Skeletal muscle tissue (tissue), 4 donors: ENCODE measurements around the gene ZNF549. TPM values are rescaled to one million over a fixed set of nuclear protein-coding genes. Genes with fewer than 3 reads are reported as not detected.
A peak's percentile ranks its signal among the peaks of the same experiment; 100 is the strongest.
"Not testable (repeated sequence)": the region's sequence is repeated elsewhere in the genome, so short reads cannot be mapped to it uniquely, and the experiment has no call there.

Experiments
- H3K27ac ChIP-seq: one replicate; pipeline ENCODE4 v1.7.0; 2013; ENCODE audit warnings: mild to moderate bottlenecking, low read depth, low read length, inconsistent platforms
- H3K27me3 ChIP-seq, 3 donors: one replicate each; pipeline ENCODE4 v1.7.0; 2013; ENCODE audit warnings: low read length in 3 of 3; ENCODE audit not compliant: control insufficient read depth in 3 of 3, insufficient read depth in 3 of 3
- H3K36me3 ChIP-seq, 3 donors: one replicate each; pipeline ENCODE4 v1.7.0; 2013; ENCODE audit warnings: low read length in 3 of 3; ENCODE audit not compliant: control insufficient read depth in 3 of 3, insufficient read depth in 3 of 3
- H3K4me1 ChIP-seq, 3 donors: one replicate each; pipeline ENCODE4 v1.7.0; 2013; ENCODE audit warnings: low read length in 3 of 3, mild to moderate bottlenecking in 3 of 3; ENCODE audit not compliant: control insufficient read depth in 3 of 3, insufficient read depth in 3 of 3
- H3K4me3 ChIP-seq, 3 donors: one replicate each; pipeline ENCODE4 v1.7.0; 2013; ENCODE audit warnings: low read length in 3 of 3
- H3K9ac ChIP-seq, 3 donors: one replicate each; pipeline ENCODE4 v1.7.0; 2013; ENCODE audit warnings: low read length in 3 of 3, mild to moderate bottlenecking in 3 of 3, moderate library complexity in 2 of 3, low read depth in 1 of 3
- H3K9me3 ChIP-seq, 3 donors: one replicate each; pipeline ENCODE4 v1.7.0; 2013; ENCODE audit warnings: low read length in 3 of 3; ENCODE audit not compliant: control insufficient read depth in 3 of 3
- total RNA-seq: library from RNA; depleted of rRNA; stranded (reverse); fragments of >200 nt; gene quantifications from one replicate; pipeline ENCODE4 v1.2.3, GENCODE V29; 2014
- donor health status: Osteomylitis.

The ZNF549 gene
- total RNA-seq, 1 donor from 2014 or later = 8.9 TPM

GRCh38 chr19:57515255-57515654 is 11.9 kb upstream of the ZNF549 start:
- Histone ChIP-seq H3K4me3 (no peak overlapping the region), H3K27me3 (no peaks in the 10 kb centered on the region), H3K27ac (no peak overlapping the region), H3K36me3 (peaks cover 28 to 52% (median 30%) of the 10 kb centered on the region in 3 donors), H3K9me3 (peaks cover 3 to 13% (median 12%) of the 10 kb centered on the region in 3 donors), H3K4me1 (no peaks in the 10 kb centered on the region), H3K9ac (no peak overlapping the region)

GRCh38 chr19:57518021-57518420 is 9.1 kb upstream of the ZNF549 start:
- not testable (repeated sequence) for H3K4me1 ChIP-seq, H3K27ac ChIP-seq, H3K9ac ChIP-seq, H3K27me3 ChIP-seq, H3K4me3 ChIP-seq, H3K9me3 ChIP-seq
- H3K36me3 ChIP-seq = peaks cover 22 to 44% (median 25%) of the 10 kb centered on the region in 3 donors

DNA sequence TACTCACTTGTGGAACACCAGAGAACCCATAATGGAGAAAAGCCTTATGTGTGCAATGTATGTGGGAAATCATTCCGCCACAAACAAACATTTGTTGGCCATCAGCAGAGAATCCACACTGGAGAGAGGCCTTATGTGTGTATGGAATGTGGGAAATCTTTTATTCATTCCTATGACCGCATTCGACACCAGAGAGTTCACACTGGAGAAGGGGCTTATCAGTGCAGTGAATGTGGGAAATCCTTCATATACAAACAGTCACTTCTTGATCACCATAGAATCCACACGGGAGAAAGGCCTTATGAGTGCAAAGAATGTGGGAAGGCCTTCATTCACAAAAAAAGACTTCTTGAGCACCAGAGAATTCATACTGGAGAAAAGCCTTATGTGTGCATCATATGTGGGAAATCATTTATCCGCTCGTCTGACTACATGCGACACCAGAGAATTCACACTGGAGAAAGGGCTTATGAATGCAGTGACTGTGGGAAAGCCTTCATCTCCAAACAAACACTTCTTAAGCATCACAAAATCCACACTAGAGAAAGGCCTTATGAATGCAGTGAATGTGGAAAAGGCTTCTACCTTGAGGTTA is 10.9 kb downstream of the ZNF549 start:
- peaks cover 37 to 74% (median 41%) of the 10 kb centered on the region in 3 donors for H3K9me3 ChIP-seq
- H3K27ac ChIP-seq = no peak overlapping the region
- peak overlapping the region in 1 of 3 donors; percentile 50 for H3K4me3 ChIP-seq
- no peaks in the 10 kb centered on the region for H3K4me1 ChIP-seq
- H3K36me3 ChIP-seq = peaks cover 68 to 79% (median 74%) of the 10 kb centered on the region in 3 donors
- H3K9ac ChIP-seq = no peak overlapping the region
- no peaks in the 10 kb centered on the region for H3K27me3 ChIP-seq

GRCh38 chr19:57546513-57546912 is 19.4 kb downstream of the ZNF549 start:
- Histone ChIP-seq H3K9ac (no peak overlapping the region), H3K27me3 (no peaks in the 10 kb centered on the region), H3K9me3 (peaks cover 13 to 67% (median 22%) of the 10 kb centered on the region in 3 donors), H3K27ac (no peak overlapping the region), H3K4me3 (peak overlapping the region in 1 of 3 donors; percentile 61), H3K36me3 (peaks cover 64 to 84% (median 71%) of the 10 kb centered on the region in 3 donors), H3K4me1 (no peaks in the 10 kb centered on the region)

- Histone ChIP-seq H3K27ac (no peak overlapping the region), H3K9me3 (peaks cover 7 to 41% (median 15%) of the 10 kb centered on the region in 3 donors), H3K4me3 (peak overlapping the region in 1 of 3 donors; percentile 45), H3K9ac (no peak overlapping the region), H3K4me1 (peaks cover 0 to 2% (median 0%) of the 10 kb centered on the region in 3 donors), H3K27me3 (no peaks in the 10 kb centered on the region), H3K36me3 (peaks cover 72 to 84% (median 74%) of the 10 kb centered on the region in 3 donors)
Measured at GRCh38 chr19:57552432-57552831, 25.3 kb downstream of the ZNF549 start.

DNA sequence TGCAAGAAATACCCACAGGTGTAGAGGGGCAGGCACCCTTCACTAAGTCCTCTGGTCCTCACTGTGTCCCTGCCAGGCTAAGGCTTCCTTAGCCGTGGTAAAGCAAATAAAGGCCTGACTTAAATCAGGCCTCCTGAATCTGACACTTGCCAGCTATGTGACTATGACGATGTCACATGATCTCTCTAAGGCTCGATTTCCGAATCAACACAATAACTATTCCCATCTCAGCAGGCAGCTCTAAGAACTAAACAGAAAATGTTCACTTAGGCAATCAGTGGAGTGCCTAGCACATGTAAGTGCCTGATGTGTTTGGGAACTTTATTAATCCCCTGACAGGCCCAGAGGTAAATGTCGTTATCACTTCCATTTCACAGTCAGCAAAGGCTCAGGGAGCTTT is 30.5 kb downstream of the ZNF549 start:
- H3K27me3 ChIP-seq = no peaks in the 10 kb centered on the region
- H3K27ac ChIP-seq = no peak overlapping the region
- peak overlapping the region in 1 of 3 donors; percentile 25 for H3K4me3 ChIP-seq
- H3K9me3 ChIP-seq = peaks cover 0 to 8% (median 2%) of the 10 kb centered on the region in 3 donors
- H3K36me3 ChIP-seq = peaks cover 33 to 39% (median 33%) of the 10 kb centered on the region in 3 donors
- H3K9ac ChIP-seq = peak overlapping the region in 1 of 3 donors; percentile 93
- H3K4me1 ChIP-seq = peaks cover 21 to 34% (median 23%) of the 10 kb centered on the region in 3 donors

- H3K27ac ChIP-seq = peak overlapping the region; percentile 53
Measured at GRCh38 chr19:57558525-57558924, 31.4 kb downstream of the ZNF549 start.

DNA sequence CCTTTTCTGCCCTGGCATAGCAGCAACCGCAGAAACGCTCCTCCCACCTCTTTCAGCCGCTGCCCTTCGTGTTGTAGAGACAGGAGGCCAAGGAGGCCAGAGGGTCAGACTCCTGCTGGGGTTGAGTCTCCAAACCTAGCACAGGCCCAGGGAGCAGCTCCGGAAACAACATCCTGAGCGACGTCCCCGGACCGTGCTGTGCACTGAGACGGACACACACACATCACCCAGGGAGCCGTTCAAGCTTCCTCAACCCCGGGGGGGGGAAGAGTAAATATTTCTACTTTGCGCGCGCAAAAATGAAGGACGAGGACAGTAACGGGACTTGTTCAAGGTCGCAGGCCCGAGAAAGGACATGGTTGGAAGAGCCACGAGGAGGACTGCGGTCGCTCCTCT is 31.9 kb downstream of the ZNF549 start:
- Histone ChIP-seq H3K4me3 (peak overlapping the region; percentile 94 to 98 (median 97)), H3K27ac (peak overlapping the region; percentile 53), H3K27me3 (no peaks in the 10 kb centered on the region), H3K9me3 (peaks cover 0 to 6% (median 2%) of the 10 kb centered on the region in 3 donors), H3K4me1 (peaks cover 21 to 34% (median 23%) of the 10 kb centered on the region in 3 donors), H3K9ac (peak overlapping the region; percentile 86 to 93 (median 89)), H3K36me3 (peaks cover 22 to 25% (median 25%) of the 10 kb centered on the region in 3 donors)

More at GRCh38 chr19:57558525-57558924, 31.4 kb downstream of the ZNF549 start:
- Histone ChIP-seq H3K4me3 (peak overlapping the region; percentile 94 to 98 (median 97)), H3K9me3 (peaks cover 0 to 6% (median 2%) of the 10 kb centered on the region in 3 donors), H3K4me1 (peaks cover 21 to 34% (median 23%) of the 10 kb centered on the region in 3 donors), H3K36me3 (peaks cover 26 to 30% (median 26%) of the 10 kb centered on the region in 3 donors), H3K9ac (peak overlapping the region; percentile 86 to 93 (median 89)), H3K27me3 (no peaks in the 10 kb centered on the region)

DNA sequence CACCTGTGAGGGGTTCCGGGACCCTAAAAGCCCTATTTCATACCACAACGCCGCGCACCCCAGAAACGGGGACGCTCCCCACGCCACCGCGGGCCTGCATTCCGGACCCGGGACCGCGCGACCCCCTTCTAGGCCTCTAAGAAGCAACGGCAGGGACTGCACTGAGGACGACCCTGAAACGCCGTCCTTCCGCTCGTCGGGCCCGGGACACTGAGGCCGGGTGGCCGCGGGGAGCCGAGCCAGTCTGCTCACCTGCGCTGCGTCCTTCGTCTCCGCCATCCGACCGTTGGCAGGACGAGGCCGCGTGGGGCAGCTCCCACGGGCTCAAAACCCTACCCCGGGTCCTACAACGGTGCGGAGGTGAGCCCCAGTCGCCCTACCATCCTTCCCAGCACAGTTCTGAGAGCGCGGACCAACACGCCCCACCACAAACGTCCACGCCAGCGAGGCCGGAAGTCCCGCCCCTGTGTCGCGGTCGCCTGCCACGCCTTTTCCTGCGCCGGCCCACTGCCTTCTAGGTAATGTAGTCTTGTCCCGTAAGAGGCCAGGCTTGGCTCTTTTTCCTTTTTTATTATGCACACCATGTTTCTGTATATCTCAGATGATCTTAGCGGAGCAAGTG is 32.4 kb downstream of the ZNF549 start, which contains the start of gene ZNF550:
ZNF550 (minus strand) TSS at position 460 of the 622 bp plus-strand sequence; CDS start at position 279, 181 bp downstream.
- H3K4me3 ChIP-seq = peak within 1 kb of the TSS; percentile 94 to 98 (median 97)
- H3K27ac ChIP-seq = peak within 1 kb of the TSS; percentile 53
- H3K4me1 ChIP-seq = peaks cover 21 to 34% (median 23%) of the 10 kb centered on the region in 3 donors
- H3K36me3 ChIP-seq = peaks cover 17 to 20% (median 20%) of the 10 kb centered on the region in 3 donors
- H3K9me3 ChIP-seq = peaks cover 0 to 4% (median 2%) of the 10 kb centered on the region in 3 donors
- H3K27me3 ChIP-seq = no peaks in the 10 kb centered on the region
- H3K9ac ChIP-seq = peak within 1 kb of the TSS; percentile 86 to 93 (median 89)
